Measurements from ENCODE around the gene SDC3.

SDC3 gene

GRCh38 chr1:30929135-30929889 lies 20.8 kb upstream of the SDC3 start:
- DNase-seq (ENCODE audit: extremely low read depth in 1 of 2, low read depth in 1 of 2): peak in 1 of 2 donors; percentile 28

- no peak for DNase-seq (ENCODE audit: extremely low read depth in 1 of 2, low read depth in 1 of 2)
Measured at GRCh38 chr1:30928789-30929134, 20.2 kb upstream of the SDC3 start.

GRCh38 chr1:30928171-30928570 lies 19.6 kb upstream of the SDC3 start:
- DNase-seq (ENCODE audit: extremely low read depth in 1 of 2, low read depth in 1 of 2): no peak

GRCh38 chr1:30927448-30927847 lies 18.9 kb upstream of the SDC3 start:
- DNase-seq (ENCODE audit: extremely low read depth in 1 of 2, low read depth in 1 of 2): no peak

- no peak for DNase-seq (ENCODE audit: extremely low read depth in 1 of 2, low read depth in 1 of 2)
Measured at GRCh38 chr1:30923597-30923996, 15.0 kb upstream of the SDC3 start.

GRCh38 chr1:30920827-30921226 lies 12.3 kb upstream of the SDC3 start:
- DNase-seq (ENCODE audit: extremely low read depth in 1 of 2, low read depth in 1 of 2): no peak

GRCh38 chr1:30919025-30919881 lies 10.7 kb upstream of the SDC3 start:
- DNase-seq (ENCODE audit: extremely low read depth in 1 of 2, low read depth in 1 of 2): no peak

- DNase-seq (ENCODE audit: extremely low read depth in 1 of 2, low read depth in 1 of 2): no peak
Measured at GRCh38 chr1:30916296-30916695, 7.7 kb upstream of the SDC3 start.

GRCh38 chr1:30915491-30916230 lies 7.1 kb upstream of the SDC3 start:
- no peak for DNase-seq (ENCODE audit: extremely low read depth in 1 of 2, low read depth in 1 of 2)

GRCh38 chr1:30914931-30915330 lies 6.4 kb upstream of the SDC3 start:
- no peak for DNase-seq (ENCODE audit: extremely low read depth in 1 of 2, low read depth in 1 of 2)

GRCh38 chr1:30914587-30914922 lies 6.0 kb upstream of the SDC3 start:
- DNase-seq (ENCODE audit: extremely low read depth in 1 of 2, low read depth in 1 of 2): no peak

- DNase-seq (ENCODE audit: extremely low read depth in 1 of 2, low read depth in 1 of 2): no peak
Measured at GRCh38 chr1:30912913-30913652, 4.5 kb upstream of the SDC3 start.

GRCh38 chr1:30912224-30912623 lies 3.7 kb upstream of the SDC3 start:
- DNase-seq (ENCODE audit: extremely low read depth in 1 of 2, low read depth in 1 of 2): no peak

GRCh38 chr1:30911059-30911954 lies 2.7 kb upstream of the SDC3 start:
- DNase-seq (ENCODE audit: extremely low read depth in 1 of 2, low read depth in 1 of 2): peak in 1 of 2 donors; percentile 17

- DNase-seq (ENCODE audit: extremely low read depth in 1 of 2, low read depth in 1 of 2): no peak
Measured at GRCh38 chr1:30909365-30910068, 959 bp upstream of the SDC3 start.

GRCh38 chr1:30908316-30908695 lies 252 bp downstream of the SDC3 start:
- no peak for DNase-seq (ENCODE audit: extremely low read depth in 1 of 2, low read depth in 1 of 2)

GRCh38 chr1:30907481-30908315 lies 860 bp downstream of the SDC3 start:
- no peak for DNase-seq (ENCODE audit: extremely low read depth in 1 of 2, low read depth in 1 of 2)

GRCh38 chr1:30906631-30907441 lies 1.7 kb downstream of the SDC3 start:
- no peak for DNase-seq (ENCODE audit: extremely low read depth in 1 of 2, low read depth in 1 of 2)
